Fibroblast of pulmonary artery (primary cell): ENCODE results near the gene CTSW.

Experiments
- DNase-seq: peaks from one replicate; pipeline ENCODE4 v3.0.0-alpha.2; 2010; ENCODE audit warnings: low read depth
- H3K4me3 ChIP-seq: replicated peaks from 2 replicates; pipeline ENCODE4 v1.5.1; 2011; ENCODE audit warnings: low read depth, mild to moderate bottlenecking, control low read depth, low read length, moderate library complexity
- CTCF ChIP-seq: IDR thresholded peaks from 2 replicates; pipeline ENCODE4 v1.5.1; 2011; ENCODE audit warnings: mild to moderate bottlenecking, control low read depth, low read length, inconsistent platforms; ENCODE audit errors: missing control alignments

Gene CTSW

GRCh38 chr11:65880844-65881421 lies 1.3 kb downstream of the CTSW start:
- TF ChIP-seq CTCF: no peak
- no peak for DNase-seq
- H3K4me3 ChIP-seq: no peak overlapping the region

- no peak for TF ChIP-seq CTCF
- DNase-seq: no peak
- no peak overlapping the region for H3K4me3 ChIP-seq
Observed at GRCh38 chr11:65882120-65883057, 2.8 kb downstream of the CTSW start.

GRCh38 chr11:65883058-65883761 lies 3.6 kb downstream of the CTSW start:
- TF ChIP-seq CTCF: no peak
- no peak for DNase-seq
- no peak overlapping the region for H3K4me3 ChIP-seq

- no peak for TF ChIP-seq CTCF
- H3K4me3 ChIP-seq: no peak overlapping the region
- DNase-seq: no peak
Observed at GRCh38 chr11:65883786-65884715, 4.4 kb downstream of the CTSW start.

GRCh38 chr11:65884716-65885092 lies 5.1 kb downstream of the CTSW start:
- peak; percentile 83 for DNase-seq
- no peak overlapping the region for H3K4me3 ChIP-seq
- TF ChIP-seq CTCF: no peak

GRCh38 chr11:65885231-65885630 lies 5.6 kb downstream of the CTSW start:
- no peak overlapping the region for H3K4me3 ChIP-seq
- no peak for TF ChIP-seq CTCF
- DNase-seq: no peak
